MM.1S (cell line): ENCODE results near the gene RNASE11.

Experiments used
- EZH2 ChIP-seq: fragments of 300-600 bp; sonication (generic); optimal IDR thresholded peaks from 2 replicates; pipeline ENCODE3; 2017; ENCODE audit warnings: low read depth, mild to moderate bottlenecking, antibody characterized with exemption, low read length, mixed read lengths
- TF ChIP-seq, protein P1 (sequence below): fragments of 300-600 bp; sonication (generic); IDR thresholded peaks from 2 replicates; pipeline ENCODE4 v1.5.1; 2016; ENCODE audit warnings: antibody characterized with exemption, low read length, mixed read lengths

DNA sequence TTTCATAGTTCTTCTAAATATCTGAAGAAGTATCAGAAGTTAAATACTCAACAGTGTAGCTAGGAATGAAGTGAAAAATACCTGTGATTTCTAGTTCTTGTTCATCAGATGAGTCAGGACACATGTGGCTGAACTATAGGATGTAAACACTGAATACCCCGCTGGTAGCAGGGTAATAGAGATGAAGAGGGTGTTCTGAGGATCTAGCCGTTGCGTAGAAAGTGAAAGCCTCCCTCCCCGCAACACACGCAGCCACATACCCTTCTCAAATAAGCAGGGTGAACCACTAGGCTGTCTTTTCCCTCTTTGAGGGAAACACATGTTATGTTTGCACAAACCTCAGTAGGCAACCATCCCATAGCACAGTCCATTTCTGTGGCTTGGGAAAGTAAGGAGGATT is 19.8 kb upstream of the RNASE11 start:
- no peak for TF ChIP-seq EZH2
- TF ChIP-seq, protein P1, sequence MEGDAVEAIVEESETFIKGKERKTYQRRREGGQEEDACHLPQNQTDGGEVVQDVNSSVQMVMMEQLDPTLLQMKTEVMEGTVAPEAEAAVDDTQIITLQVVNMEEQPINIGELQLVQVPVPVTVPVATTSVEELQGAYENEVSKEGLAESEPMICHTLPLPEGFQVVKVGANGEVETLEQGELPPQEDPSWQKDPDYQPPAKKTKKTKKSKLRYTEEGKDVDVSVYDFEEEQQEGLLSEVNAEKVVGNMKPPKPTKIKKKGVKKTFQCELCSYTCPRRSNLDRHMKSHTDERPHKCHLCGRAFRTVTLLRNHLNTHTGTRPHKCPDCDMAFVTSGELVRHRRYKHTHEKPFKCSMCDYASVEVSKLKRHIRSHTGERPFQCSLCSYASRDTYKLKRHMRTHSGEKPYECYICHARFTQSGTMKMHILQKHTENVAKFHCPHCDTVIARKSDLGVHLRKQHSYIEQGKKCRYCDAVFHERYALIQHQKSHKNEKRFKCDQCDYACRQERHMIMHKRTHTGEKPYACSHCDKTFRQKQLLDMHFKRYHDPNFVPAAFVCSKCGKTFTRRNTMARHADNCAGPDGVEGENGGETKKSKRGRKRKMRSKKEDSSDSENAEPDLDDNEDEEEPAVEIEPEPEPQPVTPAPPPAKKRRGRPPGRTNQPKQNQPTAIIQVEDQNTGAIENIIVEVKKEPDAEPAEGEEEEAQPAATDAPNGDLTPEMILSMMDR = no peak
